Natural killer cell (primary cell): Measurements from ENCODE around the gene RRP1. TPM values are rescaled to one million over a fixed set of nuclear protein-coding genes. Genes with fewer than 3 reads are reported as not detected.

ENCODE experiments used
- ATAC-seq, 3 donors: fragments of 150-1000 bp in 2 of 3; fragments of 200-7000 bp in 1 of 3; cut with Tn5 transposase; 1 replicate in 1 of 3; 2 replicates in 2 of 3; pipeline ENCODE4 v1.10.0; 2021; ENCODE audit warnings: mild to moderate bottlenecking in 2 of 3, moderate library complexity in 2 of 3
- DNase-seq, 2 donors: peaks; one replicate each; pipeline versions ENCODE4 v3.0.0 to v3.0.0-alpha.2; 2013 to 2021; ENCODE audit warnings: mixed read lengths in 1 of 2
- H3K27ac ChIP-seq: one replicate; pipeline ENCODE4 v1.5.1; 2013; ENCODE audit warnings: mild to moderate bottlenecking, low read length
- H3K27me3 ChIP-seq: one replicate; pipeline ENCODE4 v1.6.1; 2013; ENCODE audit warnings: low read length; ENCODE audit not compliant: control insufficient read depth, insufficient read depth
- H3K36me3 ChIP-seq: one replicate; pipeline ENCODE4 v1.6.1; 2013; ENCODE audit warnings: low read length; ENCODE audit not compliant: control insufficient read depth, insufficient read depth
- H3K4me1 ChIP-seq: one replicate; pipeline ENCODE4 v1.6.1; 2013; ENCODE audit warnings: low read length; ENCODE audit not compliant: control insufficient read depth, insufficient read depth
- H3K4me3 ChIP-seq: one replicate; pipeline ENCODE4 v1.5.1; 2013; ENCODE audit warnings: low read length
- H3K9me3 ChIP-seq: one replicate; pipeline ENCODE4 v1.6.1; 2013; ENCODE audit warnings: low read length; ENCODE audit not compliant: control insufficient read depth, insufficient read depth
- H3K27ac Mint-ChIP-seq, 2 donors: one replicate each; pipeline ENCODE4 v1.8.0; 2022; ENCODE audit warnings: mild to moderate bottlenecking in 2 of 2, mixed read lengths in 2 of 2, moderate library complexity in 1 of 2
- H3K27me3 Mint-ChIP-seq, 2 donors: one replicate each; pipeline ENCODE4 v1.8.0; 2022; ENCODE audit warnings: low read depth in 2 of 2, mixed read lengths in 2 of 2
- H3K36me3 Mint-ChIP-seq: one replicate; pipeline ENCODE4 v1.8.0; 2022; ENCODE audit warnings: mixed read lengths
- H3K4me1 Mint-ChIP-seq, 2 donors: one replicate each; pipeline ENCODE4 v1.8.0; 2022; ENCODE audit warnings: mixed read lengths in 2 of 2
- H3K4me3 Mint-ChIP-seq: one replicate; pipeline ENCODE4 v1.8.0; 2022; ENCODE audit warnings: mild to moderate bottlenecking, moderate library complexity, mixed read lengths
- H3K9me3 Mint-ChIP-seq, 2 donors: one replicate each; pipeline ENCODE4 v1.8.0; 2022; ENCODE audit warnings: mixed read lengths in 2 of 2
- WGBS: methylation state at CpG from one replicate; pipeline ENCODE4 v1.1.7; 2013; ENCODE audit warnings: missing lambda C conversion rate; ENCODE audit not compliant: insufficient coverage; 5-methylcytosine and 5-hydroxymethylcytosine counted together
- intact Hi-C: fragments of 100-400 bp; cut with micrococcal nuclease; formaldehyde crosslinking; loops from one replicate; pipeline ENCODE4 v1.14.2; 2022
- total RNA-seq, 4 donors: library from RNA; stranded (reverse); fragments of 120-200 nt in 1 of 4; gene quantifications; one replicate each; pipeline versions ENCODE4 v1.2.3 to v1.2.4, GENCODE V29; 2013 to 2022
- TF ChIP-seq, protein P1 (sequence below): fragments of 200-600 bp; IDR thresholded peaks from one replicate; pipeline ENCODE4 v1.8.0; 2022; ENCODE audit warnings: antibody characterized with exemption

RRP1 gene
- total RNA-seq, 3 donors from 2014 or later (not counting 1 experiment from before 2014, with no cell fraction given): 15.7 to 24.6 (median 23.7) TPM

DNA sequence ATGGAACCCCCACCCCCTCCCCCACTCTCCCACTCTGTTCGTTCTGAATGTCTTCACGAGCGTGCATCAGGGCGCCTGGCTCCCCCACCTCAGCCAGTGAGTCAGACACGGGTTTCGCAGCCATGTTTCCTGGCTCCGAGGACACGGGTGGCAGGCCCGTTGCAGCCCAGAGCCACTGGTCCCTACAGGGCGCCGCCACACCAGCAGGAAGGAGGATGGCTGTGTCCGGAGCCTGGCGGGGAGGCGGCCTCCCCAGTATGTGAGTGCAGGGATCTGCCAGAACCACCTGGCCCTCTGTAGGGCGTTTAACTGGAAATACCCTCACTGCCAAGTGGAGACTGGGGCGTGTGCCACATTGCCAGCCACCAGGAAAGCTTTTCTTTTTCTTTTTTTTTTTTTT lies 31.8 kb upstream of the RRP1 start:
- Histone ChIP-seq H3K27ac (no peak overlapping the region), H3K4me3 (no peak overlapping the region), H3K36me3 (peaks cover 48% of the 10 kb centered on the region), H3K9me3 (no peaks in the 10 kb centered on the region), H3K4me1 (no peaks in the 10 kb centered on the region), H3K27me3 (no peaks in the 10 kb centered on the region)
- H3K4me3 Mint-ChIP-seq: no peak overlapping the region
- no peaks in the 10 kb centered on the region for H3K9me3 Mint-ChIP-seq
- intact Hi-C loops: no loop called here
- H3K27me3 Mint-ChIP-seq: no peaks in the 10 kb centered on the region
- H3K27ac Mint-ChIP-seq: no peak overlapping the region
- no peaks in the 10 kb centered on the region for H3K36me3 Mint-ChIP-seq
- no peak for DNase-seq
- 94% methylated on average over 16 of the region's 16 CpGs for WGBS
- TF ChIP-seq, protein P1, sequence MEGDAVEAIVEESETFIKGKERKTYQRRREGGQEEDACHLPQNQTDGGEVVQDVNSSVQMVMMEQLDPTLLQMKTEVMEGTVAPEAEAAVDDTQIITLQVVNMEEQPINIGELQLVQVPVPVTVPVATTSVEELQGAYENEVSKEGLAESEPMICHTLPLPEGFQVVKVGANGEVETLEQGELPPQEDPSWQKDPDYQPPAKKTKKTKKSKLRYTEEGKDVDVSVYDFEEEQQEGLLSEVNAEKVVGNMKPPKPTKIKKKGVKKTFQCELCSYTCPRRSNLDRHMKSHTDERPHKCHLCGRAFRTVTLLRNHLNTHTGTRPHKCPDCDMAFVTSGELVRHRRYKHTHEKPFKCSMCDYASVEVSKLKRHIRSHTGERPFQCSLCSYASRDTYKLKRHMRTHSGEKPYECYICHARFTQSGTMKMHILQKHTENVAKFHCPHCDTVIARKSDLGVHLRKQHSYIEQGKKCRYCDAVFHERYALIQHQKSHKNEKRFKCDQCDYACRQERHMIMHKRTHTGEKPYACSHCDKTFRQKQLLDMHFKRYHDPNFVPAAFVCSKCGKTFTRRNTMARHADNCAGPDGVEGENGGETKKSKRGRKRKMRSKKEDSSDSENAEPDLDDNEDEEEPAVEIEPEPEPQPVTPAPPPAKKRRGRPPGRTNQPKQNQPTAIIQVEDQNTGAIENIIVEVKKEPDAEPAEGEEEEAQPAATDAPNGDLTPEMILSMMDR: no peak
- ATAC-seq: no peak
- H3K4me1 Mint-ChIP-seq: no peaks in the 10 kb centered on the region

DNA sequence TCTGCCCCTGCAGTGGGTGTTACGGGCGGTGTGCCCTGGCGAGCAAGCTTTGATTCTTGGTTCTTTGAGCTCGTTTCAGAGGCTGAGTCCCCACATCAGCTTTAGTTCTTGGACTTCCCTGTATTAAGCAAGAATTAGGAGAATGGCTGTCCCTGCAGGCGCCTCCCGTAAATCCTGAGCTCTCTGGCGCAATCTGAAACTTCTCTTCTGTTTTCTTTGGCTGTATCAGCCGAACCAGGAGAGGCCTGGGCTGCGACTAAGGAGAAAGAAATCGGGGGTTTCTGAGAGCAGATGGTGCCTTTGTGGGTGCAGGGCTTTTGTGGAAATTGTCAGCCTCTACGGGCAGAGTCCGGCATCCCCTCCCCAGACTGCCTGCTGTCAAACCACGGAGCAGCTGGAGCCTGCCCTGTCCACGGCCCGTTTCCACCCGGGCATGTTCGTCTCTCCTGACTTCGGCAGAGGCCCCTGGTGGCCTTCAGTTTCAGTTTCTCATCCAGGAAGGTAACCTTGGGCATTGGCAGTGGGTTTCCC lies 31.2 kb upstream of the RRP1 start:
- Histone ChIP-seq H3K27me3 (no peaks in the 10 kb centered on the region), H3K4me3 (no peak overlapping the region), H3K9me3 (no peaks in the 10 kb centered on the region), H3K27ac (no peak overlapping the region), H3K36me3 (peaks cover 45% of the 10 kb centered on the region), H3K4me1 (no peaks in the 10 kb centered on the region)
- Mint-ChIP-seq H3K4me3 (no peak overlapping the region), H3K27ac (no peak overlapping the region), H3K9me3 (no peaks in the 10 kb centered on the region), H3K36me3 (no peaks in the 10 kb centered on the region), H3K4me1 (no peaks in the 10 kb centered on the region), H3K27me3 (no peaks in the 10 kb centered on the region)
- DNase-seq (no peak), ATAC-seq (no peak)
- WGBS: 90% methylated on average over 18 of the region's 18 CpGs
- TF ChIP-seq, protein P1: no peak
- intact Hi-C loops: no loop called here

DNA sequence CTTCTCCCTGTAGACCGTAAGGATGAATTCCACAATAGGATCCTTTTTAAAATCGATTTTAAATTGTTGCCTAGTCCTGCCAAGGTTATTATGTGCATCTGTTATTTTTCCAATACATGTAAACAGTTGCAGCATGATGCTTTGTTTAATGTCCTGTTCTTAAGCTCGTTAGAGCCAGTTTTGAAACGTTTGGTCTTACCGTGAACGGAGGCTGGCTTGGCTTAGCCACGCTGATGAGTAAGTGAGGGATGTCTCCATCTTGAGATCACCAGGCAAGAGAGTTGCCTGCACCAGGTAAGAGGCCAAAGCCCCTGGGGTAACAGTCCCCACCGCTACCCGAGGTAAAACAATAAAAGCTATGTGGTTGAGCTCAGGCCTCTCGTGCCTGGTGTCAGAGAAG lies 30.6 kb upstream of the RRP1 start:
- Mint-ChIP-seq H3K36me3 (no peaks in the 10 kb centered on the region), H3K4me1 (no peaks in the 10 kb centered on the region), H3K4me3 (no peak overlapping the region), H3K27me3 (no peaks in the 10 kb centered on the region), H3K27ac (no peak overlapping the region), H3K9me3 (no peaks in the 10 kb centered on the region)
- TF ChIP-seq, protein P1: no peak
- Histone ChIP-seq H3K9me3 (no peaks in the 10 kb centered on the region), H3K4me1 (no peaks in the 10 kb centered on the region), H3K27me3 (no peaks in the 10 kb centered on the region), H3K27ac (no peak overlapping the region), H3K36me3 (peaks cover 39% of the 10 kb centered on the region), H3K4me3 (no peak overlapping the region)
- DNase-seq (no peak), ATAC-seq (no peak)
- 92% methylated on average over 10 of the region's 10 CpGs for WGBS
- intact Hi-C loops: no loop called here

DNA sequence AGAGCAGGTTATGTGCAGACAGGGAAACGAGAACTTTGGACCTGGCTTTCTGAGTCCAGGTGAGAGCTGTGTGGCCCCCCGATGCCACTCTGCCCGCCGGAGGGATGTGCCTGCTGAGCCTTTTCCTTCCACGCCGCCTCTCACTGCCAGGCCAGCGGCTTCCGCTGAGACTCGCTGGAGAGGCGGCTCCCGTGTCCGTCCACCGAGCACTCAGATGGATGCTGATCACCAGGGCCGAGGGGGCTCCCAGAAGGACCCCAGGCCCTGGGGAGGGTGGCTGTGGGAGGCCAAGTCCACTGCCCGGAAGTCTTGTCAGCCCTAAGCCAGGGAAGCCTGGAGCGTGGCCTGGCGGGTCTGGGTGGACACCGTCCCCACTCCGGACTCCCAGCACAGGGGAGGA lies 29.7 kb upstream of the RRP1 start:
- H3K4me1 ChIP-seq: no peaks in the 10 kb centered on the region
- H3K36me3 ChIP-seq: peaks cover 31% of the 10 kb centered on the region
- no peaks in the 10 kb centered on the region for H3K27me3 ChIP-seq
- DNase-seq: no peak
- Mint-ChIP-seq H3K27me3 (no peaks in the 10 kb centered on the region), H3K4me1 (no peaks in the 10 kb centered on the region), H3K9me3 (no peaks in the 10 kb centered on the region), H3K4me3 (no peak overlapping the region), H3K27ac (no peak overlapping the region), H3K36me3 (no peaks in the 10 kb centered on the region)
- H3K4me3 ChIP-seq: no peak overlapping the region
- 96% methylated on average over 19 of the region's 19 CpGs for WGBS
- TF ChIP-seq, protein P1: no peak
- ATAC-seq: no peak
- H3K9me3 ChIP-seq: no peaks in the 10 kb centered on the region
- intact Hi-C loops: no loop called here
- no peak overlapping the region for H3K27ac ChIP-seq
